ENCODE results near the gene TRAM2.

DNA sequence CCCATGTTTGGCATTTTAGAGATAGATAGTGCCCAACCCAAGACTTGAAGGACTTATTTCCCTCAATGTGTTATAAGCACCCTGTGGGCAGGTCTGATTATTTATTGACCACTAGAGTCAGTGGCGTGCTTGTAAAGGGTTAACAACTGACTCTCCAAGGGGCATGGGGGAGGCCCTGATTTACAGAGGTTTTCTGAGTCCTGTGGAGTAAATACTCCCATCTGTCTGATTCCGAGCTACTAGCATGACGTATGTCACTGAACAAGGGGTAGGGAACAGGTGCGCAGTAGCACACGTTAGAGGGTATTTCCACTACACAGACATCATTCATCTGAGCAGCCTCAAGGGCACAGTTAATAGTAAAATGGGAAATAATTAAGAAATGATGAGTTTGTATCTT is 17.4 kb upstream of the TRAM2 start:
- TF ChIP-seq, protein P1, sequence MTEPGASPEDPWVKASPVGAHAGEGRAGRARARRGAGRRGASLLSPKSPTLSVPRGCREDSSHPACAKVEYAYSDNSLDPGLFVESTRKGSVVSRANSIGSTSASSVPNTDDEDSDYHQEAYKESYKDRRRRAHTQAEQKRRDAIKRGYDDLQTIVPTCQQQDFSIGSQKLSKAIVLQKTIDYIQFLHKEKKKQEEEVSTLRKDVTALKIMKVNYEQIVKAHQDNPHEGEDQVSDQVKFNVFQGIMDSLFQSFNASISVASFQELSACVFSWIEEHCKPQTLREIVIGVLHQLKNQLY (CRISPR knock-in tag; IDR thresholded peaks at IDR 0.05) = no peak
- TF ChIP-seq NR2F6 (IDR thresholded peaks at IDR 0.05) (no peak), NR2F6 (CRISPR knock-in tag; IDR thresholded peaks at IDR 0.05) (no peak), RBM39 (IDR thresholded peaks at IDR 0.05; ENCODE audit: low read depth, low read length, poor library complexity, severe bottlenecking) (no peak), ZEB1 (IDR thresholded peaks at IDR 0.05; ENCODE audit: insufficient replicate concordance, low read depth) (no peak), JUND (CRISPR knock-in tag; IDR thresholded peaks at IDR 0.05) (no peak)
- TF ChIP-seq, protein P2, sequence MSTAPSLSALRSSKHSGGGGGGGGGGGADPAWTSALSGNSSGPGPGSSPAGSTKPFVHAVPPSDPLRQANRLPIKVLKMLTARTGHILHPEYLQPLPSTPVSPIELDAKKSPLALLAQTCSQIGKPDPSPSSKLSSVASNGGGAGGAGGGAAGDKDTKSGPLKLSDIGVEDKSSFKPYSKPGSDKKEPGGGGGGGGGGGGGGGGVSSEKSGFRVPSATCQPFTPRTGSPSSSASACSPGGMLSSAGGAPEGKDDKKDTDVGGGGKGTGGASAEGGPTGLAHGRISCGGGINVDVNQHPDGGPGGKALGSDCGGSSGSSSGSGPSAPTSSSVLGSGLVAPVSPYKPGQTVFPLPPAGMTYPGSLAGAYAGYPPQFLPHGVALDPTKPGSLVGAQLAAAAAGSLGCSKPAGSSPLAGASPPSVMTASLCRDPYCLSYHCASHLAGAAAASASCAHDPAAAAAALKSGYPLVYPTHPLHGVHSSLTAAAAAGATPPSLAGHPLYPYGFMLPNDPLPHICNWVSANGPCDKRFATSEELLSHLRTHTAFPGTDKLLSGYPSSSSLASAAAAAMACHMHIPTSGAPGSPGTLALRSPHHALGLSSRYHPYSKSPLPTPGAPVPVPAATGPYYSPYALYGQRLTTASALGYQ (CRISPR knock-in tag; IDR thresholded peaks at IDR 0.05) = no peak

Data from HepG2 (cell line).